ENCODE results near the gene MAP1LC3A. TPM values are rescaled to one million over a fixed set of nuclear protein-coding genes. Genes with fewer than 3 reads are reported as not detected.

The MAP1LC3A gene
- total RNA-seq, 1 experiment from 2014 or later = not detected

DNA sequence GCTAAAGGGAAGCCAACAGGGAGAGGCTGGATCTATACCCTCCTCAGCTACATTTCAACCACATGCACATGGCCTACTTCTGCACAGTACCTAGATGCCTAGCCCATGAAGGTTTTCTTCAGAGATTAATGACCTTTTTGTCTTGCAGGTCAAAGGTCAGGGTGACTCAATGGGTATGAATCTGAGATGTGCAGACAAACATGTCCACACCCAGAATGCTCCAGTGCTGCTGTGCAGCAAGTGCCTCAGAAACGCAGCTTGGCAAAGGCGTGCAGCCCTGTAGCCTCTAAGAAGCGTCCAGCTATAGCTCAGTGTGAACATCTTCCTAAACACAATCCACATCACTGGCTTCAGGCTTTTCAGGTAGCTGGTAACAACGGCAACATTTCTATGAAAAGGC lies 24.4 kb downstream of the MAP1LC3A start:
- ChIA-PET CTCF (interaction anchor here (1.6 kb wide), 1 partner anchor 187 kb away, joined by 4 read pairs; no protein-coding TSS in a partner anchor), RAD21 (ENCODE audit: low non-redundant PET in 1 of 2, low total read pairs in 2 of 2, uncharacterized antibody in 2 of 2, unreplicated experiment in 2 of 2) (interaction anchor here in 1 of 2 experiments (0.6 kb wide), 1 partner anchor 23 kb away, joined by 6 read pairs; no protein-coding TSS in a partner anchor), POLR2A (no interaction called here)
- no peaks in the 10 kb centered on the region for H3K27me3 ChIP-seq (ENCODE audit: insufficient read depth, low read length)
- H3K4me3 ChIP-seq (replicated peaks in 1 of 2; ENCODE audit: low read depth in 1 of 2, low read length in 2 of 2) = no peak overlapping the region
- no peaks in the 10 kb centered on the region for H3K36me3 ChIP-seq (ENCODE audit: control insufficient read depth in 1 of 2, insufficient read depth in 2 of 2, low read length in 2 of 2)
- no TSS peak for BruUV-seq (replicated peaks)
- no peaks in the 10 kb centered on the region for H3K9me2 ChIP-seq (ENCODE audit: insufficient read depth)
- no peaks in the 10 kb centered on the region for H3K79me2 ChIP-seq (ENCODE audit: insufficient read depth, low read length)
- TF ChIP-seq JUND (IDR thresholded peaks at IDR 0.05) (no peak), ZBTB33 (IDR thresholded peaks at IDR 0.05; ENCODE audit: extremely low read depth, insufficient replicate concordance, low read length) (no peak), POLR2AphosphoS5 (IDR thresholded peaks at IDR 0.05; ENCODE audit: low read depth, low read length) (no peak), POLR2A (IDR thresholded peaks at IDR 0.05; ENCODE audit: borderline replicate concordance, extremely low read depth, insufficient read depth, insufficient read length) (no peak), RAD21 (IDR thresholded peaks at IDR 0.05; ENCODE audit: low read depth) (no peak), EZH2phosphoT487 (IDR thresholded peaks at IDR 0.05; ENCODE audit: borderline replicate concordance) (no peak), EGR1 (IDR thresholded peaks at IDR 0.05; ENCODE audit: low read depth) (no peak), ELF1 (IDR thresholded peaks at IDR 0.05; ENCODE audit: borderline replicate concordance, low read depth) (no peak)
- TF ChIP-seq, protein P1, sequence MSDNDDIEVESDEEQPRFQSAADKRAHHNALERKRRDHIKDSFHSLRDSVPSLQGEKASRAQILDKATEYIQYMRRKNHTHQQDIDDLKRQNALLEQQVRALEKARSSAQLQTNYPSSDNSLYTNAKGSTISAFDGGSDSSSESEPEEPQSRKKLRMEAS (IDR thresholded peaks at IDR 0.05) = no peak
- TF ChIP-seq, protein P2, sequence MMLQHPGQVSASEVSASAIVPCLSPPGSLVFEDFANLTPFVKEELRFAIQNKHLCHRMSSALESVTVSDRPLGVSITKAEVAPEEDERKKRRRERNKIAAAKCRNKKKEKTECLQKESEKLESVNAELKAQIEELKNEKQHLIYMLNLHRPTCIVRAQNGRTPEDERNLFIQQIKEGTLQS (IDR thresholded peaks at IDR 0.05) = no peak
- no peak overlapping the region for H3K9ac ChIP-seq (ENCODE audit: low read length)
- H3K4me1 ChIP-seq (ENCODE audit: control insufficient read depth in 1 of 2, insufficient read depth in 2 of 2, low read length in 2 of 2) = peaks cover 0 to 31% of the 10 kb centered on the region in 2 experiments; a peak in 2 of 4 replicates
- DNase-seq (ENCODE audit: low read depth, low spot score) (no peak), ATAC-seq (peak; percentile 43; the same call in 1 of the 2 replicates)
- intact Hi-C loops (cut with micrococcal nuclease) = no loop called here
- H4K20me1 ChIP-seq (ENCODE audit: insufficient read depth) = no peaks in the 10 kb centered on the region
- H3K9me3 ChIP-seq (ENCODE audit: control insufficient read depth in 1 of 2, insufficient read depth in 1 of 2, low read depth in 1 of 2, low read length in 2 of 2) = no peaks in the 10 kb centered on the region
- H3K27ac ChIP-seq (ENCODE audit: low read depth, low read length) = no peak overlapping the region
- H2AFZ ChIP-seq (ENCODE audit: low read depth, low read length, poor library complexity, severe bottlenecking) = no peak overlapping the region
- H3K4me2 ChIP-seq (ENCODE audit: low read length) = peak overlapping the region; percentile 37; the same call in 1 of the 2 replicates
